H1 (cell line): ENCODE data around the gene FCRLA. TPM values are rescaled to one million over a fixed set of nuclear protein-coding genes. Genes with fewer than 3 reads are reported as not detected.

Experiments used
- CTCF ChIA-PET: fragments of 300-600 bp; sonication (Branson Sonifier 250); formaldehyde crosslinking; loops from one replicate; lab custom pipeline; 2021; ENCODE audit not compliant: partially characterized antibody; lab: Charles Lee
- POLR2A ChIA-PET: fragments of 300-600 bp; sonication (Branson Sonifier 250); formaldehyde crosslinking; loops from one replicate; lab custom pipeline; 2021; ENCODE audit warnings: inconsistent platforms; ENCODE audit not compliant: partially characterized antibody; lab: Charles Lee
- DNase-seq, 2 experiments: peaks; one replicate each; pipeline versions ENCODE4 v3.0.0 to v3.0.0-alpha.2; 2010 to 2022; ENCODE audit warnings: low spot score in 2 of 2, low read depth in 1 of 2, mixed read lengths in 1 of 2
- FAIRE-seq: peaks from 2 replicates; lab custom pipeline; 2011; peaks lifted over from hg19 to GRCh38; lab: Jason Lieb, UNC
- H2AFZ ChIP-seq: 2 replicates; pipeline ENCODE4 v1.8.1; 2012; ENCODE audit warnings: low read length, inconsistent platforms
- H2AK5ac ChIP-seq: 2 replicates; pipeline ENCODE4 v1.6.1; 2013; ENCODE audit warnings: low read depth, low read length
- H2BK120ac ChIP-seq: replicated peaks from 2 replicates; pipeline ENCODE3; 2013; ENCODE audit warnings: low read depth, low read length, inconsistent platforms
- H2BK12ac ChIP-seq: 2 replicates; pipeline ENCODE4 v1.6.1; 2013; ENCODE audit warnings: low read depth, low read length
- H2BK15ac ChIP-seq: 2 replicates; pipeline ENCODE4 v1.6.1; 2013; ENCODE audit warnings: low read length
- H2BK20ac ChIP-seq: 2 replicates; pipeline ENCODE4 v1.6.1; 2013; ENCODE audit warnings: low read length
- H2BK5ac ChIP-seq: 2 replicates; pipeline ENCODE4 v1.6.1; 2013; ENCODE audit warnings: low read depth, low read length
- H3K14ac ChIP-seq: 2 replicates; pipeline ENCODE4 v1.6.1; 2013; ENCODE audit warnings: inconsistent platforms; ENCODE audit not compliant: insufficient read length
- H3K18ac ChIP-seq: 2 replicates; pipeline ENCODE4 v1.6.1; 2013; ENCODE audit warnings: low read length; ENCODE audit errors: extremely low read depth
- H3K23ac ChIP-seq: 2 replicates; pipeline ENCODE4 v1.6.1; 2013; ENCODE audit warnings: inconsistent platforms; ENCODE audit not compliant: insufficient read length
- H3K23me2 ChIP-seq: 2 replicates; pipeline ENCODE4 v1.6.1; 2013; ENCODE audit warnings: low read depth, low read length
- H3K27ac ChIP-seq: 2 replicates; pipeline ENCODE4 v1.6.1; 2011; ENCODE audit warnings: low read depth, low read length, inconsistent platforms
- H3K27me3 ChIP-seq, 4 experiments: replicated peaks in 1 of 4; 1 replicate in 1 of 4; 2 replicates in 3 of 4; pipeline versions ENCODE4 v1.6.1 to v1.8.1; 2011 to 2013; ENCODE audit warnings: low read length in 3 of 4, mild to moderate bottlenecking in 3 of 4, inconsistent platforms in 2 of 4, mixed read lengths in 2 of 4, moderate library complexity in 1 of 4; ENCODE audit not compliant: control insufficient read depth in 3 of 4, insufficient read depth in 3 of 4; ENCODE audit errors: extremely low read depth in 1 of 4
- H3K36me3 ChIP-seq, 4 experiments: 2 replicates each; pipeline versions ENCODE4 v1.6.1 to v1.8.1; 2011 to 2013; ENCODE audit warnings: mild to moderate bottlenecking in 4 of 4, low read length in 3 of 4, moderate library complexity in 2 of 4, control low read depth in 1 of 4, inconsistent platforms in 1 of 4; ENCODE audit not compliant: insufficient read depth in 4 of 4, control insufficient read depth in 2 of 4
- H3K4ac ChIP-seq: replicated peaks from 2 replicates; pipeline ENCODE3; 2013; ENCODE audit warnings: low read length, low read depth, mixed read lengths, inconsistent platforms; ENCODE audit not compliant: insufficient read length
- H3K4me1 ChIP-seq, 4 experiments: replicated peaks in 1 of 4; 1 replicate in 1 of 4; 2 replicates in 3 of 4; pipeline versions ENCODE4 v1.6.1 to v1.8.1; 2011 to 2013; ENCODE audit warnings: low read length in 3 of 4, inconsistent platforms in 2 of 4, mixed read lengths in 1 of 4; ENCODE audit not compliant: insufficient read depth in 4 of 4, control insufficient read depth in 3 of 4
- H3K4me2 ChIP-seq, 2 experiments: 2 replicates each; pipeline versions ENCODE4 v1.6.1 to v1.8.1; 2011 to 2013; ENCODE audit warnings: low read depth in 2 of 2, low read length in 2 of 2, control low read depth in 1 of 2, inconsistent platforms in 1 of 2, mild to moderate bottlenecking in 1 of 2; ENCODE audit not compliant: insufficient read depth in 1 of 2
- H3K4me3 ChIP-seq, 4 experiments: fragments of 200-600, 300-600 bp in 1 of 4; sonication (generic), shearing (Covaris generic), sonication (Bioruptor Twin) in 1 of 4; 2 replicates each; pipeline versions ENCODE4 v1.5.1 to v1.8.1; 2011 to 2016; ENCODE audit warnings: low read length in 4 of 4, low read depth in 3 of 4, control low read depth in 2 of 4, inconsistent platforms in 2 of 4, mild to moderate bottlenecking in 2 of 4, mixed read lengths in 1 of 4, moderate library complexity in 1 of 4; ENCODE audit not compliant: insufficient read depth in 2 of 4; ENCODE audit errors: extremely low read depth in 1 of 4
- H3K56ac ChIP-seq: replicated peaks from 2 replicates; pipeline ENCODE3; 2013; ENCODE audit warnings: low read depth, mild to moderate bottlenecking, mixed read lengths, low read length, inconsistent platforms; ENCODE audit not compliant: insufficient read length
- H3K79me1 ChIP-seq: 2 replicates; pipeline ENCODE4 v1.6.1; 2013; ENCODE audit warnings: low read depth, low read length, control low read depth
- H3K79me2 ChIP-seq, 2 experiments: 2 replicates each; pipeline versions ENCODE4 v1.6.1 to v1.8.1; 2012 to 2013; ENCODE audit warnings: low read length in 2 of 2, mild to moderate bottlenecking in 2 of 2, inconsistent platforms in 1 of 2; ENCODE audit not compliant: insufficient read depth in 2 of 2, control insufficient read depth in 1 of 2
- H3K9ac ChIP-seq, 4 experiments: replicated peaks in 1 of 4; 1 replicate in 1 of 4; 2 replicates in 3 of 4; pipeline versions ENCODE4 v1.6.1 to v1.8.1; 2011 to 2013; ENCODE audit warnings: low read depth in 3 of 4, low read length in 3 of 4, control low read depth in 2 of 4, mild to moderate bottlenecking in 2 of 4, moderate library complexity in 2 of 4, inconsistent platforms in 1 of 4; ENCODE audit errors: extremely low read depth in 1 of 4
- H3K9me3 ChIP-seq, 2 experiments: 2 replicates each; pipeline versions ENCODE4 v1.6.1 to v1.8.1; 2012 to 2013; ENCODE audit warnings: mild to moderate bottlenecking in 2 of 2, moderate library complexity in 2 of 2, control low read depth in 1 of 2, inconsistent platforms in 1 of 2, low read depth in 1 of 2, low read length in 1 of 2, mixed read lengths in 1 of 2; ENCODE audit not compliant: insufficient read depth in 2 of 2
- H4K20me1 ChIP-seq, 2 experiments: replicated peaks in 1 of 2; 2 replicates each; pipeline versions ENCODE3 to v1.8.1; 2011 to 2013; ENCODE audit warnings: inconsistent platforms in 2 of 2, low read length in 2 of 2, mild to moderate bottlenecking in 1 of 2; ENCODE audit not compliant: insufficient read depth in 2 of 2, control insufficient read depth in 1 of 2
- H4K5ac ChIP-seq: 2 replicates; pipeline ENCODE4 v1.6.1; 2013; ENCODE audit warnings: low read length, low read depth, mixed read lengths, inconsistent platforms; ENCODE audit not compliant: insufficient read length
- H4K8ac ChIP-seq: 2 replicates; pipeline ENCODE4 v1.8.0; 2013; ENCODE audit warnings: mild to moderate bottlenecking, moderate library complexity, low read length, inconsistent platforms; ENCODE audit not compliant: insufficient read depth; ENCODE audit errors: extremely low read depth
- H4K91ac ChIP-seq: replicated peaks from 2 replicates; pipeline ENCODE3; 2013; ENCODE audit warnings: low read length, mixed read lengths, inconsistent platforms; ENCODE audit not compliant: insufficient read length
- ASH2L ChIP-seq: fragments of 200-600, 300-600 bp; sonication (generic); IDR thresholded peaks from one replicate; pipeline ENCODE4 v1.7.1; 2017; ENCODE audit warnings: low read length
- CBX5 ChIP-seq: fragments of 300-800, 300-1000 bp; sonication (generic); IDR thresholded peaks from 2 replicates; pipeline ENCODE4 v1.7.1; 2016; ENCODE audit warnings: antibody characterized with exemption, low read length, low read depth
- CTCF ChIP-seq, 3 experiments: IDR thresholded peaks; 1 replicate in 2 of 3; 2 replicates in 1 of 3; pipeline versions ENCODE4 v1.5.1 to v1.6.1; 2011; ENCODE audit warnings: low read length in 3 of 3, mild to moderate bottlenecking in 3 of 3, inconsistent platforms in 2 of 3, low read depth in 1 of 3, moderate library complexity in 1 of 3; ENCODE audit not compliant: insufficient read depth in 1 of 3; ENCODE audit errors: control extremely low read depth in 1 of 3
- EP300 ChIP-seq, 2 experiments: IDR thresholded peaks; 1 replicate in 1 of 2; 2 replicates in 1 of 2; pipeline ENCODE4 v1.6.1; 2011 to 2012; ENCODE audit warnings: low read depth in 2 of 2, low read length in 2 of 2, mild to moderate bottlenecking in 2 of 2, borderline replicate concordance in 1 of 2, inconsistent platforms in 1 of 2, moderate library complexity in 1 of 2
- POLR2AphosphoS5 ChIP-seq: IDR thresholded peaks from 2 replicates; pipeline ENCODE4 v1.6.1; 2011; ENCODE audit warnings: low read depth, low read length
- TBP ChIP-seq: IDR thresholded peaks from 2 replicates; pipeline ENCODE4 v1.6.1; 2011; ENCODE audit warnings: low read depth, low read length, improper control_type of control experiment
- WGBS, 2 experiments: shearing (Covaris generic) in 1 of 2; methylation state at CpG; one replicate each; pipeline versions ENCODE4 v1.1.6 to v1.1.7; 2013 to 2015; ENCODE audit warnings: low lambda C conversion rate in 2 of 2, mixed read lengths in 2 of 2, inconsistent platforms in 1 of 2, low coverage in 1 of 2, missing lambda C conversion rate in 1 of 2; ENCODE audit not compliant: insufficient replicate concordance in 2 of 2, insufficient coverage in 1 of 2, insufficient read length in 1 of 2; ENCODE audit errors: extremely low coverage in 1 of 2, missing lambda C conversion rate in 1 of 2; 5-methylcytosine and 5-hydroxymethylcytosine counted together
- polyA plus RNA-seq, 7 experiments: library from polyadenylated mRNA; depleted of rRNA in 3 of 7; stranded (reverse) in 5 of 7; unstranded in 2 of 7; fragments of >200 nt in 5 of 7; fragments of 200-250 nt in 2 of 7; gene quantifications; 1 replicate in 5 of 7; 2 replicates in 1 of 7; 4 replicates in 1 of 7; pipeline versions ENCODE4 v1.2.1 to v1.2.3, GENCODE V29; 2011 to 2013; ENCODE audit warnings: missing spikeins in 2 of 7, mixed read lengths in 2 of 7
- total RNA-seq: library from RNA; stranded (reverse); fragmentation: NEBNext Ultra II Directional; extraction: Animal tissue kit (Norgen Biotek cat#: 25700); gene quantifications from 2 replicates; pipeline ENCODE4 v1.2.1, GENCODE V29; 2021

FCRLA gene
- total and polyA plus RNA-seq, 2 of the 8 experiments (the other 6 are each of a cell fraction or from before 2014, with no cell fraction given): not detected

- H4K8ac ChIP-seq: no peak overlapping the region
- DNase-seq (no peak), FAIRE-seq (no peak)
- H4K91ac ChIP-seq: no peak overlapping the region
- no peaks in the 10 kb centered on the region for H3K36me3 ChIP-seq
- H3K56ac ChIP-seq: no peak overlapping the region
- H3K9ac ChIP-seq: no peak overlapping the region
- no peaks in the 10 kb centered on the region for H3K9me3 ChIP-seq
- H3K4ac ChIP-seq: no peak overlapping the region
- H4K5ac ChIP-seq: no peak overlapping the region
- H2BK12ac ChIP-seq: no peak overlapping the region
- H2AK5ac ChIP-seq: no peak overlapping the region
- H3K4me2 ChIP-seq: no peak overlapping the region
- no peaks in the 10 kb centered on the region for H3K4me1 ChIP-seq
- H3K27me3 ChIP-seq: no peaks in the 10 kb centered on the region; a peak in 2 of 7 replicates
- H2BK20ac ChIP-seq: no peak overlapping the region
- CTCF ChIA-PET: interaction anchor here (1.4 kb wide), 1 partner anchor 30 kb away, joined by 5 read pairs; the partner anchor contains the start of gene DUSP12
- POLR2A ChIA-PET: no interaction called here
- no peak overlapping the region for H2BK120ac ChIP-seq
- H3K18ac ChIP-seq: no peak overlapping the region
- no peaks in the 10 kb centered on the region for H3K79me1 ChIP-seq
- no peak overlapping the region for H3K27ac ChIP-seq
- H3K23ac ChIP-seq: no peak overlapping the region
- H4K20me1 ChIP-seq: no peaks in the 10 kb centered on the region
- no peak overlapping the region for H3K14ac ChIP-seq
- H2AFZ ChIP-seq: no peak overlapping the region
- H3K23me2 ChIP-seq: no peaks in the 10 kb centered on the region
- H2BK5ac ChIP-seq: no peak overlapping the region
- H2BK15ac ChIP-seq: no peak overlapping the region
- no peak for TF ChIP-seq ASH2L
- no peak for TF ChIP-seq EP300 (IDR thresholded peaks at IDR 0.05; ENCODE audit: borderline replicate concordance in 1 of 2, low read depth in 2 of 2, low read length in 2 of 2)
- no peak for TF ChIP-seq POLR2AphosphoS5
- TF ChIP-seq CTCF (IDR thresholded peaks at IDR 0.05; ENCODE audit: control extremely low read depth in 1 of 3, insufficient read depth in 1 of 3, low read depth in 1 of 3, low read length in 3 of 3): no peak
- no peak for TF ChIP-seq TBP
- no peak for TF ChIP-seq CBX5
- TF ChIP-seq, all 59 proteins: peak for 0
- Histone ChIP-seq H3K4me3 (no peak overlapping the region), H3K79me2 (no peaks in the 10 kb centered on the region)
- WGBS, 2 experiments: 89% methylated on average over 1 of the region's 1 CpG; no CpG with 5 or more reads in 1 of the 2 experiments
These were observed 12.2 kb downstream of the FCRLA start for GRCh38 chr1:161719325-161719611.
